CD4-positive, alpha-beta T cell treated with Interleukin-12 subunit alpha and Interleukin-12 subunit beta, for 1 hour (primary cell): ENCODE data around the gene MAP3K1.

ENCODE experiments used
- DNase-seq: peaks from one replicate; pipeline ENCODE4 v3.0.0-alpha.2; 2020

MAP3K1 gene

GRCh38 chr5:56910210-56910965, 95.0 kb downstream of the MAP3K1 start:
- no peak for DNase-seq

- no peak for DNase-seq
Observed at GRCh38 chr5:56913766-56914165, 98.4 kb downstream of the MAP3K1 start.

- no peak for DNase-seq
Observed at GRCh38 chr5:56914678-56915077, 99.3 kb downstream of the MAP3K1 start.

DNA sequence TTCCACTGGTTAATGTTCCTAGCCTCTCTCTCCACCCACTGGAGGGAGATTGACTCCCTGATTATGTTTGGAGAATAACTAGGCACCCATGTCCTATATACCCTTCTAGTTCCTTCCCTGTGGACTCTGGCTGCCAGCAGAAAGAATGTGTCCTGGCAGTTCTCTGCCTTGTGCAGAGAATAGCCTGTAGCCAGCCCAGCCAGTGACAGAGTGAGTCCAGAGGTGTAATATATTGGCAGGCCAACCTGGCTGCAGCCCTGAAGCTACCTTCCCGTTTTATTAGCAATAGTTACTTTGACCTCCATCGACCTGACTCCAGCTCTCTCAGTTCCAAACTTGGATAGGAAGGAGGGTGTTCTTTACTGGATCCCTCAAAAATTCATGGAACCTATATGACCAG, 102.2 kb downstream of the MAP3K1 start:
- no peak for DNase-seq

GRCh38 chr5:56918054-56918453, 102.7 kb downstream of the MAP3K1 start:
- no peak for DNase-seq

- no peak for DNase-seq
Observed at GRCh38 chr5:56919942-56920662, 104.8 kb downstream of the MAP3K1 start.

GRCh38 chr5:56922922-56923321, 107.6 kb downstream of the MAP3K1 start:
- DNase-seq: no peak

GRCh38 chr5:56934325-56934724, 119.0 kb downstream of the MAP3K1 start:
- DNase-seq: no peak

- no peak for DNase-seq
Observed at GRCh38 chr5:56938858-56939257, 123.5 kb downstream of the MAP3K1 start.

DNA sequence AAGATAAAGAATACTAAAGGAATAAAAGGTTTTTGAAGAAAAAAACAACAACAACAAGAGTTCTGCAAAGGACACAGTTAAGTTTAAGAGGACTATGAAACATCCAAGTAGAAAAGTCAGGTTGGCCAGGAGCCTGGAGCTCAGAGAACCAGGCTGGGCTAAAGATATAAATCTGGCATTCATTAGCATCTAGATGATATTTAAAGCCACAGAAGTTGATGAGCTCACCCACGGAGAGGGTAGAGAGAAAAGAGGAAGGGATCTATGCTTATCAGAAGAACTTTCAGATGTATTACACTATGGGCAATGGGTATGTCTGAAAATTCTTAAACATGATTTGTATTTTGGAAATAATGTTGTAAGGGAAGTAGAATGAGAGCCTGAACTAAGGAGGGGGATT, 126.6 kb downstream of the MAP3K1 start:
- DNase-seq: no peak
